ENCODE measurements around the gene SLC51A.
"Not testable (repeated sequence)": the region's sequence is repeated elsewhere in the genome, so short reads cannot be mapped to it uniquely, and the experiment has no call there.

SLC51A gene

GRCh38 chr3:196193736-196194541 is 22.4 kb upstream of the SLC51A start:
- no peak for DNase-seq

DNA sequence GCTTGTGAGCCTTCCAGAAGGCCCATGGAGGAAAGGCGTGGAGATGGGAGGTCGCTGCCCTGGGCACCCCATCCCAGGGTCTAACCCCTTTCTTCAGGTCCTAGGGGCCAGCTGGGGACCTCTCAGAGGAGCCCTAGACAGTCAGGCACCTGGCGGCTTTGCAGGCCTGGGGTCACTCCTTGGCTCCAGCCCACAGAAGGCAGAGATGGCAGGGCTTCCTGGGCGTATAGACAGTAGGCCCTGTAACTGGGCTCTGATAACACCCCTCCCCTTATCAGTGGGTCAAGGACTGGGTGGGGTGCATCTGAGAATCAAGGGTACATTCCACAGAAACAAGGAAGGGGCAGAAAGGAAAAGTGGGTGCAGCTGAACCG is 21.8 kb upstream of the SLC51A start:
- DNase-seq = no peak

- no peak for DNase-seq
Measured at GRCh38 chr3:196195664-196196265, 20.6 kb upstream of the SLC51A start.

GRCh38 chr3:196197524-196197923 is 18.8 kb upstream of the SLC51A start:
- no peak for DNase-seq

DNA sequence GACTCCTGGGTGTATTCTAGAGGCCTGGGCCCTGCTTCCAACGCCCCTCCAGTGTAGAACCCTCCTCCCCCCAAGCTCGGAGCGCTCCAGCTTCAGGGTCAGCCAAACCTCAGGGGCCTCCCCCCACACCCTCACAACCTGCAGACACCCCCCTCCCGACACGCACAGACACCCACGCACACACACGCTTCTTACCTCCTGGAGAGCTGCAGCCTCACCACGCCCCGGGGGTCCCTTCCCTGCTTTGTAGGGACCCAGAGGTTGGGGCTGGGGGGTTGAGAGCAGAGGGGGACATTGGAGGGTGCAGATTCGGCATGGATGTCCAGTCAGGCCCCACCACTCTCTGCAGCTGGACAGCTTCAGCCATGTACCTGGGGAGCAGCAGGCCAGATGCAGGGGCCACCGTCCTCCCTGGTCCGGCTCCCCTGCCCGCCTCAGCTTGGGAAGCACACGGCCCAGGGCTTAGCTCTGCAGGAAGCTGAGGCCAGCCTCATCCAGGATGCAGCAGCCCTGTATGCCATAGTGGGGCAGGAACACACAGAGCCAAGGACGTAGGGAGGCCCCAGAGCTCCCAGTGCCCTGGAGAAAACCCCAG is 18.2 kb upstream of the SLC51A start:
- no peak for DNase-seq

DNA sequence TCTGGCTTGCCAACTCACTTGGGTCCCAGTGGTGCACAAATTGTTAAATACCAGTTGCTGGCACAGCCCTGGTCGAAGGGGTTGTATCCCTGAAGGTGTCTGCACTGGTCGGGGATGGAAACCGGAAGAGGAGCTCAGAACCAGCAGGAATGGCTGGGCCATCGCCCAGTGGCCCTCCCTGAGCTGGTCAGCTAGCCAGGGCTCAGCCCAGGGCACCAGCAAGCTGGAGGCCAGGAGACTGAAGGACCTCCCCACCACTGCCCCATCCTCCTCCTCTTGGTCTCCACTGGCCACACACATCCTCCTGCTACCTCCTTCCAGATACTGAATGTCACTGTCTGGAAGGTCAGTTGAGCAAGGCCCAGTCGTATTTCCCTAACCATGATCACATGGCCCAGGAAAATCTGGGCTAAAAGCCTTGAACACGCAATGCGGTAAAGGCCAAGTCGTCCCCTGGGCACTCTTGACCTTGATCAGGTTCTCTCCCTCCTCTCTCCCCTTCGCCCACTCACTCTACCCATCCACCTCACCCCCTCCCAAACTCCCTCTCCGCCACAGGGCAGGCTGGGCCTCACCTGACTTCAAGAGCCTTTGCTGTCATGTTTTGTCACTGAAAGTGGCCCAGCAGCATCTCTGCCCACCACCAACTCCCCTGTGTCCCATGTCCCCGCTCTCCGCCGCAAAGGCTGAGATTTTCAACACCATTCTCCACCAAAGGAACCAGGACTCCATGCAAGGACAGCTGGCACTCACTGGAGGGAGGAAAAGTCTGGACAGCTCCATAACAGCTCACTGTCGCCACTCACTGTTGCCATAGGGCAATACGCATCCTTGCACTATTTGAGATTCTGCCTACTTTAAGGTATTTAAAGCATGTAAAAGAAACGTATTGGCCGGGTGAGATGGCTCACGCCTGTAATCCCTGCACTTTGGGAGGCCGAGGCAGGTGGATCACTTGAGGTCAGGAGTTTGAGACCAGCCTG is 17.3 kb upstream of the SLC51A start:
- DNase-seq = peak in 1 of 3 experiments; percentile 34

DNA sequence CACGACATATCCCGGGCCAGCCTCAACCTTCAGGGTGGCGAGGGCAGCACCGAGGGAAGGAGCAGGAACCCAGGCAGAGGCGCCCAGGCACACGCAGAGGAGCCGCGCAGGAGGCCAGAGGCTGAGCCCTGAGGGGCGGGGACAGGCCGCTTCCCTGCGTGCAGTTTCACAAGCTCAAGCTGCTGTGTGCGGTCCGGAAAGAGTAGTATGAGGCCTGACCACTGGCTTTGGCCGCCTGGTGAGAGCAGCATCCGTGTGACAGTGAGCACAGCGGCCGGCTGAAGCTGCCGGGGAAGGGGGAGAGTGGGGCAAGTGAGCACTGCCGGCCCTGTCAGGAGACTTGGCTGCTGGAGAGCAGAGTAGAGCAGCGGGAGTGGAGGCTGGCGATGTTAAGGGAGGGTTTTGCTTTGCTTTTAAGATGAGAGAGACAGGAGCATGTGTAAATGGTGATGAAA is 13.8 kb upstream of the SLC51A start:
- DNase-seq = peak in 1 of 3 experiments; percentile 30

GRCh38 chr3:196203846-196204245 is 12.5 kb upstream of the SLC51A start:
- DNase-seq = no peak

GRCh38 chr3:196205442-196206205 is 10.7 kb upstream of the SLC51A start:
- DNase-seq = not testable (repeated sequence)

DNA sequence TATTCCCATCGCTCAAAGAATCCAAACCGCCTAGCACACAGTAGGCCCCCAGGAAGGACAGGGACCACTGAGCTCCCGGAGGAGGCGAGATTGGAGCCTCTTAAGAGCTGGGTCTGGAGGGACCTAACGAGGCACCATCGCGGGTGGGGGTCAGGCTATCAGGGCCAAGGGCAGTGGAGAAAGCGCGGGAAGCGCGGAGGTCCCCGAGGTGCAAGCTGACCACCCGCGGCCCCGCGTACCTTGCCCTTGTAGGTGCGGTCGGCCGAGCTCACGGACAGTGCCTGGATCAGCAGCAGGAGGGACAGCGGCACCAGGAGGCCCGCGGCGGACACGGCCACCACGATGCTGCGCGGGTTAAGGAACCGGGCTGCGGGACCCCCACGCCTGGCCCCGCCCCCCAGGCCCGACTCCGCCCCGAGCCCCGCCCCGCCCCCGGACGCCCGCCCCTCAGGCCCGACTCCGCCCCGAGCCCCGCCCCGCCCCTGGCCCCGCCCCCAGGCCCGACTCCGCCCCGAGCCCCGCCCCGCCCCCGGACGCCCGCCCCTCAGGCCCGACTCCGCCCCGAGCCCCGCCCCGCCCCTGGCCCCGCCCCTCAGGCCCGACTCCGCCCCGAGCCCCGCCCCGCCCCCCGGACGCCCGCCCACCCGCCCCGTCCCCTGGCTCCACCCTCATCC is 9.0 kb upstream of the SLC51A start:
- peak in 2 of 3 experiments; percentile 20 to 46 for DNase-seq

- peak; percentile 50 to 72 (median 71) for DNase-seq
Measured at GRCh38 chr3:196207833-196208607, 8.3 kb upstream of the SLC51A start.

- DNase-seq = no peak
Measured at GRCh38 chr3:196208942-196209695, 7.2 kb upstream of the SLC51A start.

DNA sequence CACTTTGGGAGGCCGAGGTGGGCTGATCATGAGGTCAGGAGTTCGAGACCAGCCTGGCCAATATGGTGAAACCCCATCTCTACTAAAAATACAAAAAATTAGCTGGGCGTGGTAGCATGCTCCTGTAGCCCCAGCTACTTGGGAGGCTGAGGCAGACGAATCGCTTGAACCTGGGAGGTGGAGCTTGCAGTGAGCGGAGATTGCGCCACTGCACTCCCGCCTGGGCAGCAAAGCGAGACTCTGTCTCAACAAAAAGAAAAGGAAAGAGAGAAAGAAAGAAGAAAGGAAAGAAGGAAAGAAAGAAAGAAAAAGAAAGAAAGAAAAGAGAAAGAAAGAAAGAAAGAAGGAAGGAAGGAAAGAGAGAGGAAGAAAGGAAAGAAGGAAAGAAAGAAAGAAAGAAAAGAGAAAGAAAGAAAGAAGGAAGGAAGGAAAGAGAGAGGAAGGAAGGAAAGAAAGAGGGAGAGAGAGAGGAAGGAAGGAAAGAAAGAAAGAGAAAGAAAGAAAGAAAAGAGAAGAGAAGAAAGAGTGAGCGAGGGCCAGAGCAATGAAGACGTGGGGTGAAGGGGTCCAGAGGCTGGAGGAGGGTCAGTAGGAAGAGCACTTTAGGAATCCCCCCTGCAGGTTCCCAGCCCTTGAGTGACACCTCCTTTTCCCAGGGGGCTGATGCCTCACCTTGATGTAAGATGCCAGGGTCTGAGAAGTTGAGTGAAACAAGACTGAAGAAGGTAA is 6.2 kb upstream of the SLC51A start:
- DNase-seq = not testable (repeated sequence)

GRCh38 chr3:196210673-196211556 is 5.4 kb upstream of the SLC51A start, which contains the start of gene ZDHHC19:
Gene ZDHHC19 (minus strand): TSS chr3:196211400. CDS start chr3:196211315, 85 bp downstream.
- no peak for DNase-seq

DNA sequence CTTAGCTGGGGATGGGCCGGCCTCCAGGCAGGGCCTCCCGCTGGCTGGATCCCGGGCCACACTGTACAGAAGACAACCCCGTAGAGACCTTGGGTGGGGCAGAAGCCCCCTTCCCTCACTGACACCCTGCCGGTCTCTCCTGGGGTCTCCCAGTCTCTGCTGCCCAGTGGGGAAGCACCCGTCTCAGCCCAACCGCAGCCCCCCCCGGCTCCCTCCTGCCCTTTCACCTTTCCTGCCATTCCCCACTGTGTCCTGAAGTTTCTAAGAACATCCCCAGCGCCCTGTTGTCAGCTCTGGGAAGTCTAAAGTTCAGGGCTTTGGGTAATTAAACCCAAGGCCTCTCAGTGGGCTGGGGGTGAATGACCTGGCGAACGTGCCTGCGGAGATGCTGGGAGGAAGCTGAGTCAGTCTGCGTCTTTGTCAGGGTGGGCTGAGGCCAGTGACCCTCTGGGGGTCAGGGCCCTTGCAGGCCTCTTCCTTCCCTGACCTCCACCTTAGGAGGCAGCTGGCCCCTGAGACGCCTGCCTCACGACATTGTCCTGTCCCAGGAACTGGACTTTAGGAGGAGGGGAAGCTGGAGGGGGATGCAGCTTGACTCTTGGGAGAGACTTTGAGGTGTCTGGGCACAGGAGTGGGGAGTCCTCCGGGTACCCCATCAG is 1.4 kb upstream of the SLC51A start:
- DNase-seq = no peak

- DNase-seq = no peak
Measured at GRCh38 chr3:196215493-196216020, 777 bp upstream of the SLC51A start.

GRCh38 chr3:196216681-196217211 is 412 bp downstream of the SLC51A start:
- no peak for DNase-seq
